Thoracic aorta (tissue), 2 donors: Measurements from ENCODE around the gene CS. TPM values are rescaled to one million over a fixed set of nuclear protein-coding genes. Genes with fewer than 3 reads are reported as not detected.
"Not testable (repeated sequence)": the region's sequence is repeated elsewhere in the genome, so short reads cannot be mapped to it uniquely, and the experiment has no call there.

ENCODE experiments used
- ATAC-seq: fragments of 150-250 bp; one replicate; pipeline ENCODE4 v1.8.0; 2017; ENCODE audit warnings: low read depth; ENCODE audit not compliant: insufficient number of reproducible peaks, low FRiP score
- DNase-seq: peaks from one replicate; pipeline ENCODE4 v3.0.0-alpha.2; 2020; ENCODE audit warnings: low spot score
- H3K27ac ChIP-seq, 2 donors: fragments of 200-600 bp; sonication (generic); 1 replicate in 1 of 2; 2 replicates in 1 of 2; pipeline ENCODE4 v1.5.1; 2016; ENCODE audit warnings: mild to moderate bottlenecking in 2 of 2, moderate library complexity in 2 of 2
- H3K27me3 ChIP-seq: fragments of 200-600 bp; sonication (generic); replicated peaks from 2 replicates; pipeline ENCODE4 v1.6.0; 2016; ENCODE audit warnings: mild to moderate bottlenecking; ENCODE audit not compliant: insufficient read depth
- H3K36me3 ChIP-seq: fragments of 200-600 bp; sonication (generic); one replicate; pipeline ENCODE4 v1.5.1; 2016
- H3K4me1 ChIP-seq, 2 donors: fragments of 200-600 bp; sonication (generic); 1 replicate in 1 of 2; 2 replicates in 1 of 2; pipeline versions ENCODE4 v1.5.1 to v1.6.0; 2016; ENCODE audit warnings: low read depth in 2 of 2, mild to moderate bottlenecking in 1 of 2; ENCODE audit not compliant: control insufficient read depth in 1 of 2
- H3K4me3 ChIP-seq: fragments of 200-600 bp; sonication (generic); 2 replicates; pipeline ENCODE4 v1.5.1; 2016; ENCODE audit warnings: mild to moderate bottlenecking
- H3K9me3 ChIP-seq: fragments of 200-600 bp; sonication (generic); 2 replicates; pipeline ENCODE4 v1.5.1; 2016
- total RNA-seq, 2 donors: library from RNA; depleted of rRNA; stranded (reverse); fragments of >200 nt; gene quantifications; one replicate each; pipeline versions ENCODE4 v1.1.0 to v1.2.3, GENCODE V29; 2016
- TF ChIP-seq, protein P1 (sequence below): fragments of 200-600 bp; sonication (generic); IDR thresholded peaks from one replicate; pipeline ENCODE4 v1.5.1; 2019; ENCODE audit warnings: antibody characterized with exemption

CS gene
- total RNA-seq, 2 donors from 2014 or later, result 120 to 143 TPM

GRCh38 chr12:56282579-56282978 is 17.6 kb downstream of the CS start:
- TF ChIP-seq, protein P1, sequence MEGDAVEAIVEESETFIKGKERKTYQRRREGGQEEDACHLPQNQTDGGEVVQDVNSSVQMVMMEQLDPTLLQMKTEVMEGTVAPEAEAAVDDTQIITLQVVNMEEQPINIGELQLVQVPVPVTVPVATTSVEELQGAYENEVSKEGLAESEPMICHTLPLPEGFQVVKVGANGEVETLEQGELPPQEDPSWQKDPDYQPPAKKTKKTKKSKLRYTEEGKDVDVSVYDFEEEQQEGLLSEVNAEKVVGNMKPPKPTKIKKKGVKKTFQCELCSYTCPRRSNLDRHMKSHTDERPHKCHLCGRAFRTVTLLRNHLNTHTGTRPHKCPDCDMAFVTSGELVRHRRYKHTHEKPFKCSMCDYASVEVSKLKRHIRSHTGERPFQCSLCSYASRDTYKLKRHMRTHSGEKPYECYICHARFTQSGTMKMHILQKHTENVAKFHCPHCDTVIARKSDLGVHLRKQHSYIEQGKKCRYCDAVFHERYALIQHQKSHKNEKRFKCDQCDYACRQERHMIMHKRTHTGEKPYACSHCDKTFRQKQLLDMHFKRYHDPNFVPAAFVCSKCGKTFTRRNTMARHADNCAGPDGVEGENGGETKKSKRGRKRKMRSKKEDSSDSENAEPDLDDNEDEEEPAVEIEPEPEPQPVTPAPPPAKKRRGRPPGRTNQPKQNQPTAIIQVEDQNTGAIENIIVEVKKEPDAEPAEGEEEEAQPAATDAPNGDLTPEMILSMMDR, result no peak
- Histone ChIP-seq H3K4me3 (no peak overlapping the region), H3K27me3 (no peaks in the 10 kb centered on the region), H3K4me1 (no peaks in the 10 kb centered on the region), H3K27ac (no peak overlapping the region), H3K36me3 (peaks cover 52% of the 10 kb centered on the region), H3K9me3 (no peaks in the 10 kb centered on the region)
- ATAC-seq (no peak), DNase-seq (no peak)

DNA sequence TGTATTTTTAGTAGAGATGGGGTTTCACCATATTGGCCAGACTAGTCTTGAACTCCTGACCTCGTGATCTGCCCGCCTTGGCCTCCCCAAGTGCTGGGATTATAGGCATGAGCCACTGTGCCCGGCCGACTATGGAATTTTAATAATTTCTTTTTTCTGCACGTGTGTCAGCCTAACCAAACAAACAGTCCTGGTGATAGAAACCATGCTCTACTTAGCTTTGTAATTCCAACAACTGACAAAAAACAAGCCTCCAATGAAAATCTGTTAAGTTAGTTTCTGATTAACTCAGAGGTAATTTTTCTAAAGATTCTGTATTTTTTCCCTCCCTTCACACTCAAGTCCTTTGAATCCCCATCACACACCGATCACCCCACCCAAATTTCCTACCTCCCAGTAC is 18.1 kb downstream of the CS start:
- H3K27me3 ChIP-seq, result no peaks in the 10 kb centered on the region
- H3K27ac ChIP-seq, result no peak overlapping the region
- H3K9me3 ChIP-seq, result no peaks in the 10 kb centered on the region
- DNase-seq (no peak), ATAC-seq (no peak)
- H3K4me3 ChIP-seq, result no peak overlapping the region
- no peaks in the 10 kb centered on the region for H3K4me1 ChIP-seq
- TF ChIP-seq, protein P1, result no peak
- peaks cover 52% of the 10 kb centered on the region for H3K36me3 ChIP-seq

GRCh38 chr12:56280849-56281248 is 19.3 kb downstream of the CS start:
- DNase-seq, result no peak
- ATAC-seq, result no peak
- Histone ChIP-seq H3K36me3 (peaks cover 61% of the 10 kb centered on the region), H3K9me3 (no peaks in the 10 kb centered on the region), H3K27ac (no peak overlapping the region), H3K27me3 (no peaks in the 10 kb centered on the region), H3K4me1 (no peaks in the 10 kb centered on the region), H3K4me3 (no peak overlapping the region)
- TF ChIP-seq, protein P1, result no peak

GRCh38 chr12:56278905-56279304 is 21.2 kb downstream of the CS start:
- H3K36me3 ChIP-seq, result peaks cover 71% of the 10 kb centered on the region
- no peak overlapping the region for H3K27ac ChIP-seq
- TF ChIP-seq, protein P1, result no peak
- no peak for ATAC-seq
- no peaks in the 10 kb centered on the region for H3K27me3 ChIP-seq
- H3K4me3 ChIP-seq, result no peak overlapping the region
- no peaks in the 10 kb centered on the region for H3K4me1 ChIP-seq
- DNase-seq, result no peak
- H3K9me3 ChIP-seq, result no peaks in the 10 kb centered on the region

DNA sequence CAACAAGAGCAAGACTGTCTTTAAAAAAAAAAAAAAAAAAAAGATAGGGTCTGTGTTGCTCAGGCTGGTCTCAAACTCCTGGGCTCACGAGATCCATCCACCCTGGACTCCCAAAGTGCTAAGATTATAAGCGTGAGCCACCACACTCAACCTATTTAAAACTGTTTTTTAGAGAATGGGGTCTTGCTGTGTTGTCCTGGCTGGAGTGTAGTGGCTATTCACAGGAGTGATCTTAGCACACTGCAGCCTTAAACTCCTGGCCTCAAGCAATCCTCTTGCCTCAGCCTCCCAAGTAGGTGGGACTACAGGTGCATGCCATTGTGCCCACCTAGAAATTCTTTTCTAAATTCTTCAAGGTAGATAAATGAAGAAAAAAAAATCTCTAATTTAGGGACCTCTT is 25.8 kb downstream of the CS start:
- Histone ChIP-seq H3K4me1 (peaks cover 0 to 16% of the 10 kb centered on the region in 2 donors), H3K9me3 (no peaks in the 10 kb centered on the region), H3K27me3 (no peaks in the 10 kb centered on the region), H3K27ac (no peak overlapping the region), H3K36me3 (peaks cover 52% of the 10 kb centered on the region), H3K4me3 (no peak overlapping the region)
- no peak for DNase-seq
- TF ChIP-seq, protein P1, result no peak
- ATAC-seq, result no peak

GRCh38 chr12:56272468-56272867 is 27.7 kb downstream of the CS start:
- not testable (repeated sequence) for DNase-seq, ATAC-seq, H3K27me3 ChIP-seq, H3K4me3 ChIP-seq, H3K27ac ChIP-seq, H3K9me3 ChIP-seq
- H3K4me1 ChIP-seq, result peaks cover 5 to 21% of the 10 kb centered on the region in 2 donors
- peaks cover 41% of the 10 kb centered on the region for H3K36me3 ChIP-seq
